Measurements from ENCODE around the gene THEM4.
"Not testable (repeated sequence)": the region's sequence is repeated elsewhere in the genome, so short reads cannot be mapped to it uniquely, and the experiment has no call there.

THEM4 gene

DNA sequence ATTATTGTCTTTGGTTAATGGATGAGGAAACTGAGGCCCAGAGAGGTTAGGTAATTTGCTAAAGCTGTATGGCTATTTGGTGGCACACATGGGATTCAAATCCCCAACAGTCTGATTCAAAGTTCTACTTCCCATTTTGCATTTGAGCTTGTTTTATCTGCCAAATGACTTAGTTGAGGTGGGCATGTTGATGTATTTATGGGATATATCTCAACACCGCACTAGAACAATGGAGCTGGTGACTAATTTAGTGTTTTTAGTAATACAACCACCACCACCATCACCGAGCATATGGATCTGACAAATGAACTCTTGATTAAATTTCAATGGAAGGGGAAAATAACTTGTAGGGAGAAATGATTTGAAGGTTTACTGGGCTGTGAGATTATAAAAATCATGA, 26.8 kb downstream of the THEM4 start:
- H3K18ac ChIP-seq (ENCODE audit: low read length), result no peak overlapping the region
- no peak overlapping the region for H4K12ac ChIP-seq (ENCODE audit: low read depth, low read length)
- H2AK5ac ChIP-seq (ENCODE audit: low read length), result no peak overlapping the region
- H3K4me3 ChIP-seq (ENCODE audit: low read depth, low read length), result no peak overlapping the region
- H2BK5ac ChIP-seq (ENCODE audit: low read depth, low read length, poor library complexity), result no peak overlapping the region
- no peaks in the 10 kb centered on the region for H3K9me3 ChIP-seq (ENCODE audit: insufficient read depth, low read depth, low read length)
- H3K27me3 ChIP-seq (ENCODE audit: insufficient read depth, low read length), result no peaks in the 10 kb centered on the region
- no peak overlapping the region for H4K91ac ChIP-seq (ENCODE audit: low read depth, low read length)
- no peak overlapping the region for H2BK12ac ChIP-seq (ENCODE audit: low read length)
- peaks cover 0 to 2% of the 10 kb centered on the region in 2 experiments for H3K36me3 ChIP-seq (ENCODE audit: control insufficient read depth in 1 of 2, insufficient read depth in 2 of 2, low read length in 2 of 2)
- H2BK120ac ChIP-seq (ENCODE audit: insufficient read depth, low read length, poor library complexity), result no peak overlapping the region
- H3K14ac ChIP-seq (ENCODE audit: low read length), result no peak overlapping the region
- no CpG with 5 or more reads among the region's 2 CpGs for WGBS (ENCODE audit: extremely low coverage, insufficient coverage, insufficient read length)
- no peaks in the 10 kb centered on the region for H3K4me1 ChIP-seq (ENCODE audit: control insufficient read depth in 1 of 2, insufficient read depth in 2 of 2, low read length in 2 of 2)
- H3K4ac ChIP-seq (ENCODE audit: low read depth, low read length), result no peak overlapping the region
- H4K8ac ChIP-seq (ENCODE audit: low read depth, low read length), result no peak overlapping the region
- no peak overlapping the region for H3K9ac ChIP-seq (ENCODE audit: low read length)
- no peak overlapping the region for H3K27ac ChIP-seq (ENCODE audit: low read depth, low read length)
- H3K79me1 ChIP-seq (ENCODE audit: low read length), result no peaks in the 10 kb centered on the region
- no peak overlapping the region for H2AFZ ChIP-seq (ENCODE audit: insufficient read depth, low read length, poor library complexity)
- H3K23ac ChIP-seq (ENCODE audit: low read length), result no peak overlapping the region
- no peak overlapping the region for H3K4me2 ChIP-seq (ENCODE audit: low read length)
- H3K79me2 ChIP-seq (ENCODE audit: control insufficient read depth, insufficient read depth, low read length, poor library complexity), result no peaks in the 10 kb centered on the region
- no peak for DNase-seq

- Histone ChIP-seq H2AFZ (ENCODE audit: insufficient read depth, low read length, poor library complexity) (no peak overlapping the region), H4K8ac (ENCODE audit: low read depth, low read length) (no peak overlapping the region), H2BK5ac (ENCODE audit: low read depth, low read length, poor library complexity) (no peak overlapping the region), H3K23ac (ENCODE audit: low read length) (no peak overlapping the region), H2AK5ac (ENCODE audit: low read length) (no peak overlapping the region), H3K4me1 (ENCODE audit: control insufficient read depth in 1 of 2, insufficient read depth in 2 of 2, low read length in 2 of 2) (no peaks in the 10 kb centered on the region), H3K27ac (ENCODE audit: low read depth, low read length) (no peak overlapping the region), H3K79me1 (ENCODE audit: low read length) (no peaks in the 10 kb centered on the region), H3K18ac (ENCODE audit: low read length) (no peak overlapping the region), H3K14ac (ENCODE audit: low read length) (no peak overlapping the region), H3K9ac (ENCODE audit: low read length) (no peak overlapping the region), H3K36me3 (ENCODE audit: control insufficient read depth in 1 of 2, insufficient read depth in 2 of 2, low read length in 2 of 2) (no peaks in the 10 kb centered on the region), H3K4me2 (ENCODE audit: low read length) (no peak overlapping the region), H3K4me3 (ENCODE audit: low read depth, low read length) (no peak overlapping the region), H3K79me2 (ENCODE audit: control insufficient read depth, insufficient read depth, low read length, poor library complexity) (no peaks in the 10 kb centered on the region), H2BK120ac (ENCODE audit: insufficient read depth, low read length, poor library complexity) (no peak overlapping the region), H3K4ac (ENCODE audit: low read depth, low read length) (no peak overlapping the region), H3K9me3 (ENCODE audit: insufficient read depth, low read depth, low read length) (no peaks in the 10 kb centered on the region), H3K27me3 (ENCODE audit: insufficient read depth, low read length) (no peaks in the 10 kb centered on the region), H2BK12ac (ENCODE audit: low read length) (no peak overlapping the region), H4K91ac (ENCODE audit: low read depth, low read length) (no peak overlapping the region), H4K12ac (ENCODE audit: low read depth, low read length) (no peak overlapping the region)
- no CpG with 5 or more reads among the region's 2 CpGs for WGBS (ENCODE audit: extremely low coverage, insufficient coverage, insufficient read length)
- no peak for DNase-seq
Observed at GRCh38 chr1:151881479-151881878, 27.8 kb downstream of the THEM4 start.

DNA sequence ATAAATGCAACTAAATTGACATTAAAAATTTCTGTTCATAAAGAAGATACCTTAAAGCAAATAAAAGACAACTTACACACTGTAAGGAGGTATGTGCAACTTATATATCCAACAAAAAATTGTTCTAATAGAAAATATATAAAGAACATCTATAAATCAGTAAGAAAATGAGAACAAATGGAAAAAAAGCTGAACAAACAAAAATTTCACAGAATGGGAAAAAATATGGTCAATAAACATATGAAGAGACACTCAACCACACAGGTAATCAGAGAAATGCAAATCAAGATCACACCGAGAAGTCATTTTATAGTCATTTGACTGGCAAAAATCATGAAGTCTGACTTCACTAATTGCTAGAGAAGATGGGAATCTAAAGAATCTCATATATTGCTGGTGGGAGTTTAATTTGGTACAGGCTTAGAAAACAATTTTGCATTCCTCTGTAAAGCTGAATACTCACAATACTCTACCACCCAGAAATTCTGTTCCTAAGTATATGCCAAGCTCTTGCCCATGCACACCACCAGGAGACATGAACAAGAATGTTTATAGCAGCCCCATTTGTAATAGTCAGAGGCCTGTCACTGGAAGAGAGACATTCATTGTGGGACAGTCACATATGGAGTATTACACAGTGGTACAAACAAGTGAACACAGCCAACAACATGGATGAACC, 33.8 kb downstream of the THEM4 start:
- H3K27me3 ChIP-seq (ENCODE audit: insufficient read depth, low read length), result no peaks in the 10 kb centered on the region
- no peak overlapping the region for H4K12ac ChIP-seq (ENCODE audit: low read depth, low read length)
- no peak overlapping the region for H4K91ac ChIP-seq (ENCODE audit: low read depth, low read length)
- no peak overlapping the region for H3K4ac ChIP-seq (ENCODE audit: low read depth, low read length)
- no peak overlapping the region for H2BK12ac ChIP-seq (ENCODE audit: low read length)
- H3K18ac ChIP-seq (ENCODE audit: low read length), result no peak overlapping the region
- no peak overlapping the region for H3K14ac ChIP-seq (ENCODE audit: low read length)
- H2BK5ac ChIP-seq (ENCODE audit: low read depth, low read length, poor library complexity), result no peak overlapping the region
- no peaks in the 10 kb centered on the region for H3K36me3 ChIP-seq (ENCODE audit: control insufficient read depth in 1 of 2, insufficient read depth in 2 of 2, low read length in 2 of 2)
- H3K4me2 ChIP-seq (ENCODE audit: low read length), result no peak overlapping the region
- no peaks in the 10 kb centered on the region for H3K79me1 ChIP-seq (ENCODE audit: low read length)
- H3K4me3 ChIP-seq (ENCODE audit: low read depth, low read length), result no peak overlapping the region
- no peak overlapping the region for H3K27ac ChIP-seq (ENCODE audit: low read depth, low read length)
- H4K8ac ChIP-seq (ENCODE audit: low read depth, low read length), result no peak overlapping the region
- no peak overlapping the region for H2AK5ac ChIP-seq (ENCODE audit: low read length)
- H3K23ac ChIP-seq (ENCODE audit: low read length), result no peak overlapping the region
- H3K9me3 ChIP-seq (ENCODE audit: insufficient read depth, low read depth, low read length), result no peaks in the 10 kb centered on the region
- WGBS (ENCODE audit: extremely low coverage, insufficient coverage, insufficient read length), result no CpG with 5 or more reads among the region's 1 CpG
- no peak for DNase-seq
- no peak overlapping the region for H2AFZ ChIP-seq (ENCODE audit: insufficient read depth, low read length, poor library complexity)
- no peak overlapping the region for H2BK120ac ChIP-seq (ENCODE audit: insufficient read depth, low read length, poor library complexity)
- H3K4me1 ChIP-seq (ENCODE audit: control insufficient read depth in 1 of 2, insufficient read depth in 2 of 2, low read length in 2 of 2), result peaks cover 0 to 4% of the 10 kb centered on the region in 2 experiments
- no peak overlapping the region for H3K9ac ChIP-seq (ENCODE audit: low read length)
- H3K79me2 ChIP-seq (ENCODE audit: control insufficient read depth, insufficient read depth, low read length, poor library complexity), result no peaks in the 10 kb centered on the region

GRCh38 chr1:151872776-151873175, 36.5 kb downstream of the THEM4 start:
- WGBS (ENCODE audit: extremely low coverage, insufficient coverage, insufficient read length), result no CpG with 5 or more reads among the region's 9 CpGs
- not testable (repeated sequence) for H3K27ac ChIP-seq (ENCODE audit: low read depth, low read length)

More at GRCh38 chr1:151872776-151873175, 36.5 kb downstream of the THEM4 start:
- not testable (repeated sequence) for H3K4me3 ChIP-seq (ENCODE audit: low read depth, low read length); H3K18ac ChIP-seq (ENCODE audit: low read length); H3K4me1 ChIP-seq (ENCODE audit: control insufficient read depth in 1 of 2, insufficient read depth in 2 of 2, low read length in 2 of 2); H3K4me2 ChIP-seq (ENCODE audit: low read length); H2BK12ac ChIP-seq (ENCODE audit: low read length); H2BK5ac ChIP-seq (ENCODE audit: low read depth, low read length, poor library complexity); H3K4ac ChIP-seq (ENCODE audit: low read depth, low read length); H3K23ac ChIP-seq (ENCODE audit: low read length); H3K9me3 ChIP-seq (ENCODE audit: insufficient read depth, low read depth, low read length); H2BK120ac ChIP-seq (ENCODE audit: insufficient read depth, low read length, poor library complexity); H3K27me3 ChIP-seq (ENCODE audit: insufficient read depth, low read length); H3K36me3 ChIP-seq (ENCODE audit: control insufficient read depth in 1 of 2, insufficient read depth in 2 of 2, low read length in 2 of 2); H3K14ac ChIP-seq (ENCODE audit: low read length); DNase-seq; H4K91ac ChIP-seq (ENCODE audit: low read depth, low read length); H3K79me1 ChIP-seq (ENCODE audit: low read length); H2AFZ ChIP-seq (ENCODE audit: insufficient read depth, low read length, poor library complexity); H4K12ac ChIP-seq (ENCODE audit: low read depth, low read length); H4K8ac ChIP-seq (ENCODE audit: low read depth, low read length); H3K9ac ChIP-seq (ENCODE audit: low read length); H2AK5ac ChIP-seq (ENCODE audit: low read length); H3K79me2 ChIP-seq (ENCODE audit: control insufficient read depth, insufficient read depth, low read length, poor library complexity)

Data from trophoblast cell (in vitro differentiated cells and primary cell).